ENCODE data around the gene ZNF423.

- TF ChIP-seq CTCF (IDR thresholded peaks at IDR 0.05) (no peak), REST (IDR thresholded peaks at IDR 0.05; ENCODE audit: insufficient read depth in 1 of 2, low read depth in 2 of 2, low read length in 1 of 2) (no peak), POLR2AphosphoS5 (IDR thresholded peaks at IDR 0.05; ENCODE audit: low read depth, low read length) (no peak), TCF7L2 (IDR thresholded peaks at IDR 0.05; ENCODE audit: low read depth, low read length) (no peak), SIN3A (IDR thresholded peaks at IDR 0.05; ENCODE audit: borderline replicate concordance, insufficient read depth, low read depth, low read length) (no peak)
Observed at GRCh38 chr16:49836218-49836617, 19.7 kb downstream of the ZNF423 start.
